ENCODE results near the gene VCAM1.

Gene VCAM1

GRCh38 chr1:100730130-100730529 lies 10.6 kb downstream of the VCAM1 start:
- DNase-seq, result no peak

GRCh38 chr1:100731309-100731708 lies 11.8 kb downstream of the VCAM1 start:
- no peak for DNase-seq

- no peak for DNase-seq
Measured at GRCh38 chr1:100731758-100732157, 12.2 kb downstream of the VCAM1 start.

- no peak for DNase-seq
Measured at GRCh38 chr1:100734676-100735075, 15.1 kb downstream of the VCAM1 start.

- DNase-seq, result no peak
Measured at GRCh38 chr1:100735244-100735643, 15.7 kb downstream of the VCAM1 start.

GRCh38 chr1:100736324-100736723 lies 16.8 kb downstream of the VCAM1 start:
- no peak for DNase-seq

GRCh38 chr1:100736746-100737145 lies 17.2 kb downstream of the VCAM1 start:
- DNase-seq, result no peak

- no peak for DNase-seq
Measured at GRCh38 chr1:100746542-100746932, 27.0 kb downstream of the VCAM1 start.

- DNase-seq, result no peak
Measured at GRCh38 chr1:100747771-100748170, 28.2 kb downstream of the VCAM1 start.

GRCh38 chr1:100750005-100750885 lies 30.7 kb downstream of the VCAM1 start:
- no peak for DNase-seq

GRCh38 chr1:100752791-100753190 lies 33.2 kb downstream of the VCAM1 start:
- no peak for DNase-seq

- no peak for DNase-seq
Measured at GRCh38 chr1:100757946-100758345, 38.4 kb downstream of the VCAM1 start.

- no peak for DNase-seq
Measured at GRCh38 chr1:100759188-100759587, 39.6 kb downstream of the VCAM1 start.

GRCh38 chr1:100760511-100760910 lies 41.0 kb downstream of the VCAM1 start:
- no peak for DNase-seq

GRCh38 chr1:100762461-100762860 lies 42.9 kb downstream of the VCAM1 start:
- DNase-seq, result no peak

- no peak for DNase-seq
Measured at GRCh38 chr1:100767176-100767890, 47.8 kb downstream of the VCAM1 start.

- DNase-seq, result no peak
Measured at GRCh38 chr1:100769323-100769722, 49.8 kb downstream of the VCAM1 start.

GRCh38 chr1:100769906-100770646 lies 50.5 kb downstream of the VCAM1 start:
- DNase-seq, result no peak

- DNase-seq, result no peak
Measured at GRCh38 chr1:100773444-100773843, 53.9 kb downstream of the VCAM1 start.

GRCh38 chr1:100774370-100774769 lies 54.8 kb downstream of the VCAM1 start:
- no peak for DNase-seq

- no peak for DNase-seq
Measured at GRCh38 chr1:100775483-100775882, 55.9 kb downstream of the VCAM1 start.

GRCh38 chr1:100778748-100779147 lies 59.2 kb downstream of the VCAM1 start:
- no peak for DNase-seq

GRCh38 chr1:100780814-100781213 lies 61.3 kb downstream of the VCAM1 start:
- DNase-seq, result no peak
